Measurements from ENCODE around the gene BRAF.
"Not testable (repeated sequence)": the region's sequence is repeated elsewhere in the genome, so short reads cannot be mapped to it uniquely, and the experiment has no call there.

BRAF gene

GRCh38 chr7:140707132-140707531 lies 217.6 kb downstream of the BRAF start:
- no peak for DNase-seq (ENCODE audit: low read depth)

GRCh38 chr7:140704205-140704604 lies 220.5 kb downstream of the BRAF start:
- DNase-seq (ENCODE audit: low read depth), result no peak

GRCh38 chr7:140702774-140703173 lies 222.0 kb downstream of the BRAF start:
- DNase-seq (ENCODE audit: low read depth), result no peak

DNA sequence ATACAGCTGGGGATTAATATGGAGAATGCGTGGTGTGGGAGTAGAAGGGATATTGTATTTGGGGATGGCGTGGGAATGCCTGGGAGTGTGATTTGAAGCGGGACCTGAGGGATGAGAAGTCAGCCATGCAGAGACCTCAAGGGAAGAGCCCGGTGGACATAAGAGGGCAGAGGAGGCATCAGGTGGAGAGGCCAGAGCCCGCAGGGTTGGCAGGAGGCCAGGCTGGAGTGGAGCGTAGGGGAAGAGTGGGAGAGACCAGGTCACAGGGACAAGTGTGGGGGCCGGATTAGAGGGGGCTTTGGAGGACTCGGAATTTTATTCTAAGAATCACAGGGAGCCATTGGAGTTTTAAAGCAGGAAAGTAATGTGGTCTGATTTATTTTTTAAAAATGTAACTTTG lies 226.3 kb downstream of the BRAF start:
- no peak for DNase-seq (ENCODE audit: low read depth)

GRCh38 chr7:140697447-140698143 lies 227.1 kb downstream of the BRAF start:
- no peak for DNase-seq (ENCODE audit: low read depth)

DNA sequence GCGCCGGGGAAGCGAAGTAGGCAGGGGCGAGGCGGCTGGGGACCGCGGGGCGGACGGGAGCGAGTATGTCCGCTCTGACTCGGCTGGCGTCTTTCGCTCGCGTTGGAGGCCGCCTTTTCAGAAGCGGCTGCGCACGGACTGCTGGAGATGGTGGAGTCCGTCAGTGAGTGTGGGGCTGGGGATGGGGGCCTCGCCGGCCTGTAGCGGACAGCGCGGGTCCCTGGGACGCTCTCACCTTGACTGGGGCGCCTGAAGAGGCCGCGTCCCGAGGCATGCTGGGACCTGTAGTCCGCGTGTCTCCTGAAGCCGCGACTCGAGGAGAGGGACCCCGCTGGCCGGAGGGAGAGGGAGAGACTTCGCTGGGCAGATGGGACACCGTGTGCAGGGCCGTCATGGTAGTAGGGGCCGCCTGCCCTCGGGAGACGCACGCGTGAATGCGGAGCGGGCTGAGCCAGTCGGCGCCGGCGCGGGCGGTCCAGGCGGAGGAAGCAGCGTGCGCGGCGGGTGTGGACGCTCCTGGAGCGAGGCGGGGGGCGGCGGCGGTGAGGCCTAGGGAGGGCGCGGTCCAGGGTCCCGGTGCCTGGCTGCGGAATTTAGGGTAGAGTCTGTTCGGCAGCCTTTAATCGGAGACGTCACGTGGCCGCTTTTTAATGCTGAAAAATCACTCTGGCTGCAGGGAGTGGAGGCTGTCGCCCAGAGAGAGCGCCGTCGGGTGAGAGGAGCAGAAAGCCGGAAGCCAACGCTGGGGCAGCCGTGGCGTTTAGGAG lies 227.9 kb downstream of the BRAF start, which contains the start of gene NDUFB2:
TSS of gene NDUFB2 (plus strand) at position 29 of the 767 bp plus-strand sequence. CDS start at position 66, 37 bp downstream.
- DNase-seq (ENCODE audit: low read depth), result peak; percentile 53

GRCh38 chr7:140696024-140696679 lies 228.6 kb downstream of the BRAF start:
- DNase-seq (ENCODE audit: low read depth), result peak; percentile 86

- DNase-seq (ENCODE audit: low read depth), result no peak
Measured at GRCh38 chr7:140695381-140695780, 229.3 kb downstream of the BRAF start.

DNA sequence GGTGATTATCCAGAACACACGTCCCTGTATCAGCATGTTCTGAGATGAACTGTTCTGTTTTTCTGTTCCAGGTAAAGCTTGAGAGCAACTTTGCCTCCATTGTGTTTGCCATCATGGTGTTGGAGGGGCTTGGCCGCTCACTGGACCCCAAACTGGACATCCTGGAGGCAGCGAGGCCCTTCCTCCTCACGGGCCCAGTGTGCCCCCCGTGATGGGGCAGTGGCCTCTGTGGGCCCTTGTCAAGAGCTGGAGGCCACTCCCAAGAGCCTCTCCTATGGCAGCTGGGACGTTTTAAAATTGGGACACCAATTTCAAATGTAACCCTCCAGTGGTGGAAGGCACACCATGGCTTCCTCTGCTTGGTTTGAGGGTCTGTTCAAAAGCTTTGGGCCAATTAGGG lies 230.1 kb downstream of the BRAF start:
- no peak for DNase-seq (ENCODE audit: low read depth)

DNA sequence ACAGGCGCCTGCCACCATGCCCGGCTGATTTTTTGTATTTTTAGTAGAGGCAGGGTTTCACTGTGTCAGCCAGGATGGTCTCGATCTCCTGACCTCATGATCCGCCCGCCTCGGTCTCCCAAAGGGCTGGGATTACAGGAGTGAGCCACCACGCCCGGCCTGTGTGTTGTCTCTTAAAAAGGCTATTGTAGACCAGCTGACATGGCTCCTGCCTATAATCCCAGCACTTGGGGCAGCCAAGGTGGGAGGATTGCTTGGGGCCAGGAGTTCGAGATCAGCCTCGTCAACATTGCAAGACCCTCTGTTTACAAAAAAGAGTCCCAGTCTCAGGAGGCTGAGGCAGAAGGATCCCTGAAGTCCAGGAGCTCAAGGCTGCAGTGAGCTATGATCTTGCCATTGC lies 230.9 kb downstream of the BRAF start:
- DNase-seq (ENCODE audit: low read depth), result not testable (repeated sequence)

- no peak for DNase-seq (ENCODE audit: low read depth)
Measured at GRCh38 chr7:140691376-140692045, 233.2 kb downstream of the BRAF start.

DNA sequence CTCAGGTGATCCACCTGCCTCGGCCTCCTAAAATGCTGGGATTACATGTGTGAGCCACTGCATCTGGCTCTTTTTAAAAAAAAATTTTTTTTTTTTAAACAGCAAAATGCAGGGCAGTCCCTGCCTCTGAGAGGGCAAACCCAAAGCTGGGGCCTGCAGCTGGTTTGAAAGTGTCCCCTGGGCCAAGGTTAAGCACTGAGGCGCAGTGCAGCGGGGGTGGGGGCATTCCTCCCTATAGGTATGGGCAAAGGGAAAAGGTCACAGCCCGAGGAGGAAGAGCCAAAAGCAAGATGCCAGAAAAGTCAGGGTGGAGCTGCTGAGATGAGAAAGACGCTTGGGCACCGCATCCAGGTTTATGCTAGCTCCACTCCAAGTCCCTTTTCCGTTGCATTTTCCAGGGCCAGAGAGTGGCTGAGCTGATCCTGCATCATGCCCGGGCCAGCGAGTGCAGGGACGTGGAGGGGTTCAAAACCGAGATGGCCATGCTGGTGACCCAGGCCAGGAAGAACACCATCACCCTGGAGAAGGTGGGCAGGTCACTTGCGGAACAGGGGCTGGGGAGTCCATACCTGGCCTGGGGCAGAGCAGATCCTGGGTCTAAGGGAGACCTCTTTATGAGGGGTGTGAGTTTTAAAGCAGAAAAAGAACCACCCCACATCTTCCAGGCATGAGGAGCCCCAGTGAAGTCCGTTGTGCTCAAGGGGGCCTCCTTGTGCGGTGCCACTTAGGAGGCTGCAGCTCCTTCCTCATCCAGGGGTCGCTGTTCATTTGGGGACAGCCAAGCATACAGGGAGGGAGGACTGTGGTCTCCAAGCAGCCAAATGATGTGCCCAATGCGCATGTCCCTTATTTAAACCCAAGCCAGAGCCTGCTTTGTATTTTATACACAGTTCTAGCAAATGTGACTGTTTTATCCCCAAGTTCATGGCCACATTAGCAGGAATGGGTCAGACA lies 235.3 kb downstream of the BRAF start:
- DNase-seq (ENCODE audit: low read depth), result no peak

- no peak for DNase-seq (ENCODE audit: low read depth)
Measured at GRCh38 chr7:140688341-140688740, 236.4 kb downstream of the BRAF start.

DNA sequence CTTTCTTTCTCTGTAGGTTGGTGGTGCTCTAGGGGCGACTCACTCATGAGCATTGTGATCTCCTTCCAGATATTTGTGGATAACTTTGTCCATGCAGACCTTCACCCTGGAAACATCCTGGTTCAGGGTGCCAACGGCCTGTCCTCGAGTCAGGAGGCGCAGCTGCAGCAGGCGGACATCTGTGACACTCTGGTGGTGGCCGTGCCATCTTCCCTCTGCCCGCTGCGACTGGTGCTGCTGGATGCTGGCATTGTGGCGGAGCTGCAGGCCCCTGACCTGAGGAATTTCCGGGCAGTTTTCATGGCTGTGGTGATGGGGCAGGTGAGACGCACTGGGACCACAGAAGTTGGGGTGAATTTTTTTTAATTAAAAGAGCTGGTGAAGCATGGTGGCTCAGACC lies 237.8 kb downstream of the BRAF start:
- no peak for DNase-seq (ENCODE audit: low read depth)

DNA sequence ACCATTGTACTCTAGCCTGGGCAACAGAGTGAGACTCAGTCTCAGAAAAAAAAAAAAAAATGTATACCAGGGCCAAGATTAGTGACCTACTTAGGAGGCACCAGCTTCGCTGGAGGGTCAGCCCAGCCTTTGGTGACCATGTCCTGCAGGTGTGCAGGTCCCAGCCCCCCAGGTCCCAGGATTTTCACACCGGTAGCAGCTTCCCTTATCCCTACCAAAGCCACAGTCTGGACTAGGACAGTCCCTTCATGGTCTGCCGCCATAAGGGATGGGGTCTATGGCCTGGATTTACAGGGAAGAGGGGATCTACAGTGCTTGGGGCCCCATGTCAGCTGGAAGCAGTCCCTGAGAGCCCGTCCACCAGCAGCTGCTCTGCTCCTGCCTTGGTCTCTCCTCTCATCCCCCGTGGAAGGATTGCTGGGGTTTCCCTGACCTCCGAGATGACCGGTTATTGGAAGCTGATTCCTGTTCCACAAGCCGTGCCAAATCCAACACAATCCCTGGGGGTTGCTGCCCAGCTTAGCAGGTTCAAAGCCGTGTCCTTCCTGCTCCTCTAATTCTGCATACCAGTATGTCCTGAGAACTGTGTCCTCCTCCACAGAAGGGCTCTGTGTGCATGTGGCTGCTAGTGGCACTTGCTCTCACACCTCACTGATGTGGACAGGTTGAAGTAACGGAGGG lies 239.2 kb downstream of the BRAF start:
- DNase-seq (ENCODE audit: low read depth), result no peak

- DNase-seq (ENCODE audit: low read depth), result no peak
Measured at GRCh38 chr7:140684066-140684950, 240.4 kb downstream of the BRAF start.

DNA sequence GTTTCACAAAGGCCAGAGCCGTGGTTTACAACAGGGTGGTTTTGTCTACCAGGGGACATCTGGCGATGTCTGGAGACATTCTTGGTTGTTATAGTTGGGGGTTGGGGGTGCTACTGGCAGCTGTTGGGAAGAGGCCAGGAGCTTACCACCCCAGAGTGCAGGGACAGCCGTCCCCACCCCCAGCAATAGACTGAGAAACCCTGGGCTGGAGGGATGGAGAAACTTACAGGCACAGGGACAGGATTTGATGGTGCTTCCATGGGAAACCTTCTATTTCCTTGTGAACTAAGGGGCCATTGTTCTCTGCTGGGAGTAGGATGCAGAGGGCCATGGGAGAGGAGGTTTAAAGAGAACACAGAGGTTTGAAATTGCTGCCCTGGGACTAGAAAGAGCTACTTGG lies 241.1 kb downstream of the BRAF start:
- DNase-seq (ENCODE audit: low read depth), result no peak

- no peak for DNase-seq (ENCODE audit: low read depth)
Measured at GRCh38 chr7:140681766-140682165, 243.0 kb downstream of the BRAF start.

GRCh38 chr7:140680886-140681285 lies 243.8 kb downstream of the BRAF start:
- DNase-seq (ENCODE audit: low read depth), result no peak

GRCh38 chr7:140679186-140679585 lies 245.5 kb downstream of the BRAF start:
- no peak for DNase-seq (ENCODE audit: low read depth)
